GM18951 (cell line): ENCODE data around the gene PRKN.
"Not testable (repeated sequence)": the region's sequence is repeated elsewhere in the genome, so short reads cannot be mapped to it uniquely, and the experiment has no call there.

ENCODE experiments used
- POLR2A ChIP-seq: IDR thresholded peaks from 4 replicates; pipeline ENCODE4 v1.6.1; 2011; ENCODE audit warnings: mild to moderate bottlenecking; ENCODE audit not compliant: insufficient read length, insufficient read depth; ENCODE audit errors: extremely low read depth
- in situ Hi-C: fragments of 300-500 bp; cut with MboI; formaldehyde crosslinking; loops from one replicate; pipeline ENCODE4 v1.12.0; 2022; ENCODE audit warnings: low sequenced_read_pairs, mixed read lengths, inconsistent platforms; ENCODE audit not compliant: unreplicated experiment

PRKN gene

GRCh38 chr6:161830866-161831616 lies 896.5 kb downstream of the PRKN start:
- TF ChIP-seq POLR2A, result no peak
- in situ Hi-C loops, result no loop called here

- TF ChIP-seq POLR2A, result no peak
- in situ Hi-C loops, result no loop called here
Observed at GRCh38 chr6:161829291-161829729, 898.3 kb downstream of the PRKN start.

- TF ChIP-seq POLR2A, result no peak
- in situ Hi-C loops, result no loop called here
Observed at GRCh38 chr6:161828355-161828754, 899.2 kb downstream of the PRKN start.

- no peak for TF ChIP-seq POLR2A
- in situ Hi-C loops, result no loop called here
Observed at GRCh38 chr6:161826512-161826911, 901.1 kb downstream of the PRKN start.

- in situ Hi-C loops, result not testable (repeated sequence)
Observed at GRCh38 chr6:161822204-161822603, 905.4 kb downstream of the PRKN start.

- in situ Hi-C loops, result no loop called here
- TF ChIP-seq POLR2A, result no peak
Observed at GRCh38 chr6:161817881-161818280, 909.7 kb downstream of the PRKN start.

- TF ChIP-seq POLR2A, result no peak
- in situ Hi-C loops, result no loop called here
Observed at GRCh38 chr6:161815965-161816364, 911.6 kb downstream of the PRKN start.

- no peak for TF ChIP-seq POLR2A
- in situ Hi-C loops, result no loop called here
Observed at GRCh38 chr6:161813156-161813555, 914.4 kb downstream of the PRKN start.

- in situ Hi-C loops, result no loop called here
- no peak for TF ChIP-seq POLR2A
Observed at GRCh38 chr6:161809971-161810370, 917.6 kb downstream of the PRKN start.

- TF ChIP-seq POLR2A, result no peak
- in situ Hi-C loops, result no loop called here
Observed at GRCh38 chr6:161804838-161805237, 922.7 kb downstream of the PRKN start.

- in situ Hi-C loops, result no loop called here
- no peak for TF ChIP-seq POLR2A
Observed at GRCh38 chr6:161803131-161803530, 924.4 kb downstream of the PRKN start.

GRCh38 chr6:161802231-161802630 lies 925.3 kb downstream of the PRKN start:
- no peak for TF ChIP-seq POLR2A
- in situ Hi-C loops, result no loop called here

- no peak for TF ChIP-seq POLR2A
Observed at GRCh38 chr6:161798844-161799394, 928.6 kb downstream of the PRKN start.

GRCh38 chr6:161796681-161797080 lies 930.9 kb downstream of the PRKN start:
- in situ Hi-C loops, result no loop called here
- TF ChIP-seq POLR2A, result no peak

More at GRCh38 chr6:161798844-161799394, 928.6 kb downstream of the PRKN start:
- in situ Hi-C loops, result no loop called here

- TF ChIP-seq POLR2A, result no peak
- in situ Hi-C loops, result no loop called here
Observed at GRCh38 chr6:161792851-161793493, 934.6 kb downstream of the PRKN start.
